Fibroblast of skin of right quadriceps (primary cell): Measurements from ENCODE around the gene TRRAP.
A peak's percentile ranks its signal among the peaks of the same experiment; 100 is the strongest.
"Not testable (repeated sequence)": the region's sequence is repeated elsewhere in the genome, so short reads cannot be mapped to it uniquely, and the experiment has no call there.

Experiments
- DNase-seq: peaks from one replicate; pipeline ENCODE4 v3.0.0-alpha.2; 2013

The TRRAP gene

DNA sequence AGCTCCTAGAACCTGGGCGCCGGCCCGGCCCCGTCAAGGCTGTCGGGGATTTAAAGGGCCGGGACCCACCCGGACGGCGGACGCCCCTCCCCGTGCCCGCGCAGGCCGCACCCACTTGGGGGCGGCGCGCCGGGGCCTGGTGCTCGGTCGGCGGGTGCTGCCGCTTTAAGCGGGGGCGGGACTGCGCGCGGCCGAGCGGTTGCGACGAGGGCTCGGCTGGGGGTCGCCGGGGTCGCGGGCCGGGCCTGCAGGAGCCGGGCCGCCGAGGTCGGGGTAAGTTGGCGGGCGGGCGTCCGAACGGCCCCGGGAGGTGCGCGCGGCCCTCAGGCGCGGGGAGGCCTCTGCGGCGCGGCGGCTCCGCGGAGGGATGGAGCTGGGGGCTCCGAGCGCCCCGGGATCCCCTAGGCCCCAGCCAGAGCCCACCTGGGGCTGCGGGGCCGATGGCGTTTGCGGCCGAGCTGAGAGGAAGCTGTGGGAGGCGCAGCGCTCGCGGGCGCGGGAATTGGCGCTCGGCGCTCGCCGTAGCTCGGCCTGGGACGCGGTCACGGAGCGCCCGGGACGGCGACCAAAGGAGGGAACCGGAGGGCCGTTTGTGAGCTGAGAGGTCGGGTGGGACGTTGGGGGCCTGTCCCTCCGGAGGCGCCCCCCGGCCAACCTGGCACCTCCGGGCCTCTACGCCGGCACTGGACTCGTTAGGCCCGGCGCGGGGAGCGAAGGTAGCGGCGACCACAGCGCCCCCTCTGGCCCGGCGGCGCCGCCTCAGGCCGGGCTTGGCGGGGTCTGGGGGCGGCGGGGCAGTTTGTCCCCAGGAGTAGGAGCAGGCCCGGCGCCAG is at the start of gene TRRAP:
TRRAP (plus strand) TSS at position 168 of the 833 bp plus-strand sequence. CDS start 2,619 bp downstream, outside the sequence.
- peak; percentile 72 for DNase-seq

DNA sequence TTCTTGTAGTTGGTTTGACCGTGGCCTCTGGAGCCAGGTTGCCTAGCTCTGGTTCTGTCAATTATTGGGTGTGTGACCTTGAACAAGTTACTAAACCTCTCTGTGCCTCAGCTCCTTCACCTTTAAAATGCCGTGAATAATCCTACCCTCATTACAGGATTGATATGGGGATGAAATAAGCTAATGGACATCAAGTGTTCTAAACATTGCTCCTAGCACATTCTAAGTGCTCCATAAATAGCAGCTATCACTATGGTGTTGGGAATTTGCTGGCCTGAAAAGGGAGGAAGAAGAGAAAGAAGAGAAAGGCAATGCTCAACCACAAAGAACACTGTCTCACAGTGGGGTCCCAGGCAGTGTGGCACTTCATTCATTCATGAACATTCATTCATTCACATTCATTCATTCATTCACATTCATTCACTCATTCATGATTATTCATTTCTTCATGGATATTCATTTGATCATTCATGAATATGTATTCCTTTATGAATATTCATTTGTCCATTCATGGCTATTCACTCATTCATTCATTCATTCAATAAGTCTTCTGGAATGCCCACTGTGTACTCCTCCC is 47.3 kb upstream of the TRRAP start:
- DNase-seq = no peak

DNA sequence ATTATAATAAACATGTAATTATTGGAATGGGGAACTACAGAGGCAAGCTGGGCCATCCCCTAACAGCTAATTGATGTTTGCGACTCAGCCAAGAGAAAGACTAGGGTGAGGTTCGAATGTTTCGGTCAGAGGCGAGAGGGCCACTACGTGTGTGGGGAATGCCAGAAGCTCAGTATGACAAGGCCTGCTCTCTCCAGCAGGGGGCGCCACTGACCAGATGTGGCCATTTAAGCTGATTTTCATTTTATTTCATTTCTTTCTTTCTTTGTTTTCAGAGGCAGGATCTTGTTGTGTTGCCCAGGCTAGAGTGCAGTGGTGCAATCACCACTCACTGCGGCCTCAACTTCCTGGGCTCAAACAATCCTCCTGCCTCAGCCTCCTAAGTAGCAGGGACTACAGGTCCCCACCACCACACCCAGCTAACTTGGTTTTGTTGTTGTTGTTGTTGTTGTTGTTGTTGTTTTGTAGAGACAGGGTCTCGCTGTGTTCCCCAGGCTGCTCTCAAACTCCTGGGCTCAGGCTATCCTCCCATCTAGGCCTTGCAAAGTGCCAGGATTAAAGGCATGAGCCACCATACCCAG is 46.6 kb upstream of the TRRAP start:
- no peak for DNase-seq

DNA sequence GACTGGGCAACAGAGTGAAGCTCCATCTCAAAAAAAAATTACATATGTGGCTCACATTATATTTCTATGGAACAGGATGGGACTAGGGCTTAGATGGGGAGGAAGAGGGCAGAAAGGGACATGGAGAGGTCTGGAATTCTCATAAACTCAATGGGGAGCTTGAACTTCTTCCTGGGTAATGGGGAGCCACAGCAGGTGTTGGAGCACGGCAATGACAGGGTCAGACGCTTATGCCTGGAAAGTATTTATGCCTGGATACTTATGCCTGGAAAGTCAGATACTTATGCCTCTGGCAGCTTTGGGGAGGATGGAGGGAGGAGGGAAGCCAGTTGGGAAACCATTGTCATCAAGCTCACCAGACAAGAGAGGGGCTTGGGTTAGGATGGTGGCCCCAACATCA is 45.3 kb upstream of the TRRAP start:
- DNase-seq = no peak

DNA sequence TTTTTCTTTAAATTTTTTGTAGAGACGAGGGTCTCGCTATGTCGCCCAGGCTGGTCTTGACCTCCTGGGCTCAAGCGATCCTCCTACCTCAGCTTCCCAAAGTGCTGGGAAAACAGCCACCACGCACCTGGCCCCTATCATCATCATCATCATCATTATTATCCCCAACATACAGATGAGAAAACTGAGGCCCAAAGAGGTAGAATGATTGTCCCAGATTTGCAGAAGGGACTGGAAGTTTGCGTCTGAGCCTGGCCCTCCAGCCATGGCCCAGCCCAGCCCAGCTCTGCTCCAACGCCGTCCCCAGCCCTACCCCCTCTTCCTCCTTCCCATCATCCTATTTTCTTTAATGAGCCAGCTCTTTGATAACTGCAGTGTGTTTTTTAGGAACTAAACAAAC is 43.4 kb upstream of the TRRAP start:
- DNase-seq = no peak

DNA sequence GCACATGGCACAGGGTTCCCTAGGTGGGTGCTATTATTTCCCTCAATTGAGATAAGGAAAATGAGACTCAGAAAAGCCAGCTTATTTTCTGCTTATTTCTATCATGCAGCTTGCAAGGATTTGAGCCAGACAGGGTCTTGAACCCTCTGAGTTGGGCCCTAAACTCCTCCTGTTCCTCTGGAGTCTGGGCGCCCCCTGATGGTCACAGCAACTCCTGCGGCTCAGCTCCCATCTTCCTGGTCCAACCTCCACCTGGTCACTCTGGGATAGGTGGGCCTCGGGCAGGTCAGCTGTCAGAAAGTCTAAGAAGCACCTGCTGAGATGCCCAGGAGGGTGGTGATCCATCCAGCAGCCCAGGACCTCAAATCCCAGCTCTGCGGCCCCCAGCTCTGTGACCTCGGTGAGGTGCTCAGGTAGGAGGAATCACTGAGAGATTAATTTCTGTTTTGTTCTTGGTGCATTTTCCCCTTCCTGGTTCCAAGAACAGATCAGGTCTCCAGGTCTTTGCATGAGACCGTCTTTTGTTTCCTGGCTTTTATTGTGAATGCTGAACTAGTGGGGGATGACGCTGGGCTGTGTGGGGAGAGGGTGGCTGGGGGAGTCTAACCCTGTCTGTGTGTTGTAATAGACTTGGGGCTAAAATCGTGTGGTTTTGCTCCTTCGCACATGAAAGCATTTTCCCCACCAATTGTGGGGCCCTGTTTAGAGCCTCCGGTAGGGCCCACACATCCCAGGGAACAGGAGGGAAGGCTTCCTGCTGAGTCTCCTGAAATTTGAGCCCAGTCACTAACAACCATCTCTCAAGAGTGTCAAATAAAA is 41.3 kb upstream of the TRRAP start:
- peak; percentile 56 for DNase-seq

DNA sequence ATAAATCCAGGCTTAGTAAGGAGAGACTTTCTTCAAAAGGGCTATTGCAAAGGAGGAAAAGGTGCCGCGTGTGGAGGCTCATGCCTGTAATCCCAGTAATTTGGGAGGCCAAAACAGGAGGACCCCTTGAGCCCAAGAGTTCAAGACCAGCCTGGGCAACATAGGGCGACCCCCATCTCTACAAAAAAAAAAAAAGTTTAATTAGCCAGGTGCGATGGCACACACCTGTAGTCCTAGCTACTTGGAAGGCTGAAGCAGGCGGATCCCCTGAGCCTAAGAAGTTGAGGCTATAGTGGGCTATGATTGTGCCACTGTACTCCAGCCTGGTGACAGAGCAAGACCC is 40.7 kb upstream of the TRRAP start:
- DNase-seq = no peak

DNA sequence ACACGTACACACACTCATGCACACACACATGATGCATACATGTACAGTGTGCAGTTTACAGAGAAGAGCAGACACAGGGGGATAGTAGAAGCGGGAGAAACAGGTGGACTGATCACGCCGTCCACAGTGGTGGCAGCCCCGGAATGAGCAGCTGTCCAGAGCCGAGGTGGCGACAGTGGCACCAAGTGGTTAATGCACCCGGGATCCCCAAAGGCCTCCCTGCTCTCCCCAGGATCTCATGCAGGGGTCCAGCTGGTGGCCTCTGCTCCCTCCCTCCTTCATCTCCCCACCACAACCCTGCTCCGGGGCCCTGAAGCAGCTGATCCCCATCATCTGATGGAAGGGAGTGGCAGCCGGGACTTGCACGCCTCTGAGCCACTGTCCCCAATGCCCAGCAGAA is 38.2 kb upstream of the TRRAP start:
- no peak for DNase-seq

DNA sequence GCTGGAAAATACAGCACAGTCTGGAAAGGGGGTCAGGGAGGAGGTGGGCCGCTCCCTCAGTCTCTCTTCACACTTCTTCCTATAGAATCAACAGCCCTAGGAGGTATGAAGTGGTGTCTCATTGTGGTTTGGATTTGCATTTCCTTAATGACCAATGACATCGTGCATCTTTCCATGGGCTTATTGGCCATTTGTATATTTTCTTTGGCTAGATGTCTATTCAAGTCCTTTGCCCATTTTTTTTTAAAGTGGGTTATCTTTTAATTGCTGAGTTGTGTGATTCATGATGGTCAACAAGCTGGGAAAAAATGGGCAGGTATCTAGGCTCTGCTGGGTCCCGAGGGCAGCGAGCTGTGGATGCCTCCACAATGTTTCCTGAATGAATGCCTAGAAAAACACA is 37.6 kb upstream of the TRRAP start:
- DNase-seq = peak; percentile 37

DNA sequence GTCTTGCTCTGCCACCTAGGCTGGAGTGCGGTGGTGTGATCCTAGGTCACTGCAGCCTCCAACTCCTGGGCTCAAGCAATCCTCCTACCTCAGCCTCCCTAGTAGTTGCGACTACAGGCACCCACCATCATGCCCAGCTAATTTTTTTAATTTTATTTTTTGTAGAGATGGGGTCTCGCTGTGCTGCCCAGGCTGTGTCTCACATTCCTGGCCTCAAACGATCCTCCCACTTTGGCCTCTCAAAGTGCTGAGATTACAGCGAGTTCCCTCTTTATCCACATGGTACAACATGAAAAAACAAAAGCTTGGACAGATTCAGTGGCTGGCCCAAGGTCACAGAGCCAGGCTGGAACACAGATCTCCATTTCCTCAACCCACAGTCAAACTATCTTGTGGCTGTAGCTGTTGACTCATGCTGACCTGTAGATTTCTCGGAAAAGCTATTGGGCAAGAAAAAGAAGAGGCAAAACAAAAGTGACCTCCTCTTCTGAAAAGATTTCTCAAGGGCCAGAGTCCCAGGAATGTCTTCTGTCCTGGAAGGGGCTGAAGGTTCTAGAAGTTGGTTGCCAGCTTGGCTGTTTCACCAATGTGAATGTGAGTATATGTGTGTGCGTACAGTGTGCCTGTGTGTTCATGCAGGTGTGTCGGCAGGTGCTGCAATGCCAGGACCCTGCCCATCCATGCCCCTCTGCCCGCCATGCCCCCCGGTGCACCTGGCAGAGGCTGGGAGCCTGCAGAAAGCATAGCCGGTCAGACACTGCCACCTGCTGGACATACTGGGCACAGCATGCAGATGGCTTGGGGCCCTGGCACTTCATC is 36.9 kb upstream of the TRRAP start:
- DNase-seq = peak; percentile 39

DNA sequence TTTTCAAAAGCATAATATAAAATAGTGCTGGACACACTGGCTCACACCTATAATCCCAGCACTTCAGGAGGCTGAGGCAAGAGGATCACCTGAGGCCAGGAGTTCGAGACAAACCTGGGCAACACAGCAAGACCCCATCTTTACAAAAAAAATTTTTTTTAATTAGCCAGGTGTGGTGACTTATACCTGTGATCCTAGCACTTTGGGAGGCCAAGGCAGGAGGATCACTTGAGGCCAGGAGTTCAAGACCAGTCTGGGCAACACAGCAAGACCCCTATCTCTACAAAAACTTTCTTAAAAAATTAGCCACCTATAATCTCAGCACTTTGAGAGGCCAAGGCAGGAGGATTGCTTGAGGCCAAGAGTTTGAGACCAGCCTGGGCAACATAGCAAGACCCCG is 35.8 kb upstream of the TRRAP start:
- not testable (repeated sequence) for DNase-seq

DNA sequence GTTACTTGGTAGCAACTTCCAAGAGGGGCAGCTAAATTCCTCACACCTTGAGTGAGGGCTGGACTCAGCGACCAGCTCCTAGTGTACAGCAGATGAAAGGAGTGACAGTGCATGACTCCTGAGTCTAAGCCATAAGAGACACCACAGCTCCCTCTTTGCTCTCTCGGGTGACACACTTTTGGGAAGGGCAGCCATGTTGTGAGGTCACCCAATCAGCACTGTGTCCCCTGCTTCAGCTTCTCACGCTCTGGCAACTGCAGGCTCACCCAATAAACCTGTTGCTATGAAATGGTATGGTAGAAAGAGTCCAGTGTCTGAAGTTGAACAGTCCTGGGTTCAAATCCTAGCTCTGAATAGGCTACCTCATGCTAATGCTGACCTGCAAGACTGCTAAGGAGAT is 29.4 kb upstream of the TRRAP start:
- no peak for DNase-seq

DNA sequence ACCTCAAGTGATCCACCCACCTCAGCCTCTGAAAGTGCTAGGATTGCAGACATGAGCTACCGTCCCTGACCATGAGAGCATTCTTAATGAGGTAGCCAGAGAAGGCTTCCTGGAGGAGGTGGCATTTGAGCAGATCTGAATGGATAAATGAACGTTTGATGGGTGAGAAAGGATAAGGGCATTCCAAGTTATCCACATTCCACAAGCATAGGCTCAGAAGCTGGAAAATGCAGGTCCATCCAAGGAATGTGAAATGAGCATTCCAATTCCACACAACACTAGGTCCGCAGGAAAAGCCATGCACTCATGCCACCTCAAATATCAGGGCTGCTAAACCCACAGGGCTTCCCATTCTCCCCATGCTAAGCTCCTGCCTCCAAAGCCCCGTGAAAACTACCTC is 25.5 kb upstream of the TRRAP start:
- DNase-seq = peak; percentile 75

DNA sequence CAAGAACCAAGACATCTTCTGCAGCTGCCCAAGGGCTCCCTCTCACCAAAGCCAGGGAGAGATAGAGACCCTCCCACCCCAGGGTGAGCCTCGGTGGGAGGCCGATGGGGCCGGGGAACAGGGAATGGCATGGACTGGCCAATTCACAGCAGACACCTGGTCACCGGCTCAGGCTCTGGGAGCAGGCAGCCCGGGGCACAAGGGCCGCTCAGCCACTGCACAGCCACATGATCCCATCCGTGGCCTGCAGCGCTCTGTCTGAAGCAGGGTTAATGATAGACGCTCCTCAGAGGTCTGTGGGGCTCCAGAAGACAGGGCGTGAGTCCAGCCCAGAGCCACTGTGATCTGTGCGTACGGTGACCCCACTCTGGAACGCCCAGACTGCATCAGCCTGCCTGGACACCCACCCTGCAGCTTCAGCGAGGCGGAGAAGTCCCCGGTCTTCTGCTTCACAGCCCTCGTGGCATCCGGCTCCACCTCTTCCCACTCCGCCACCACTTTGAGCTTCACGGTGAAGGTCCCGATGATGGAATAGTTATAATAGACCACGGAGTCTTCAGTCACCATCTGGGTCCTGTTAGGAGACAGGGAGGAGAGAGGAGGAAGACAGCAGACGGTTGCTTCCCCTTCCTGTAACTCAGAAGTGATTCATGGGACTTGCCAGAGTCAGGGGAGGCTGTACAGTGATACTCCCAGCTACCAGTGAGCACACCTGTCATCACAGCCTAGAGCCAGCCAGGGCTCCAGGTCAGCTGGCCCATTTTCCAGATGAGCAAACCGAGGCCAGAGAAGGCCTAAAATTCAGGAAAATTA is 22.5 kb upstream of the TRRAP start:
- DNase-seq = peak; percentile 71

DNA sequence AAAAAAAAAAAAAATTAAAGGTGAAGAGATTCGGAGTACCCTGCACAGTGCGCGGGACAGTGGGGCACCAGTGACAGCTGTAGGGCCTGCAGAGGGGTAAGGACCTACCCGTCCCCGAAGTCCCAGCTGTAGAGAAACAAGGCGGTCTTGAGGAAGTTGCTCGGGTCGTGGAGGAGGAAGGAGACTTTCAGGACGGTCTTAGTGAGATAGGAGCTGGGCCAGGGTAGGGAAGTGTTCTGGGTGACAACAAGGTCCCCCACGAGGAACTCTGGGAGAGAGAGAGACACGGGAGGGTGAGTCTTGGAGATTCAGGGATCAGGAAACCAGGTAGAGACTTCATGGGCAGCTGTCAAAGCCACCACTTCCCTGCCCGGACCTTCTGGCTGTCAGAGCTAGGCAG is 18.3 kb upstream of the TRRAP start:
- DNase-seq = no peak

DNA sequence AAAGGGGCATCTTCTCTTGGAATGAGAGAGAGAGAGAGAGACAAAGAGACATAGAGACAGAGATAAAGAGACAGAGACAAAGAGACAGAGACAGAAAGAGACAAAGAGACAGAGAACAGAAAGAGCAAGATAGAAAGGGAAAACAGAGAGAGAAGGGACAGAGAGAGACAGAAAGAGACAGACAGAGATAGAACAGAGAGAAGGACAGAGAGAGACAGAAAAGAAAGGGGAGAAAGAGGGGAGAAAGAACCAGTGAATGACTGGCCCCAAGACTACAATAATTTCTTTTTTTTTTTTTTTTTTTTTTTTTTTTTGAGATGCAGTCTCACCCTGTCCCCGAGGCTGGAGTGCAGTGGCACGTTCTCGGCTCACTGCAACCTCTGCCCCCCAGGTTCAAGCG is 16.1 kb upstream of the TRRAP start:
- DNase-seq = no peak

DNA sequence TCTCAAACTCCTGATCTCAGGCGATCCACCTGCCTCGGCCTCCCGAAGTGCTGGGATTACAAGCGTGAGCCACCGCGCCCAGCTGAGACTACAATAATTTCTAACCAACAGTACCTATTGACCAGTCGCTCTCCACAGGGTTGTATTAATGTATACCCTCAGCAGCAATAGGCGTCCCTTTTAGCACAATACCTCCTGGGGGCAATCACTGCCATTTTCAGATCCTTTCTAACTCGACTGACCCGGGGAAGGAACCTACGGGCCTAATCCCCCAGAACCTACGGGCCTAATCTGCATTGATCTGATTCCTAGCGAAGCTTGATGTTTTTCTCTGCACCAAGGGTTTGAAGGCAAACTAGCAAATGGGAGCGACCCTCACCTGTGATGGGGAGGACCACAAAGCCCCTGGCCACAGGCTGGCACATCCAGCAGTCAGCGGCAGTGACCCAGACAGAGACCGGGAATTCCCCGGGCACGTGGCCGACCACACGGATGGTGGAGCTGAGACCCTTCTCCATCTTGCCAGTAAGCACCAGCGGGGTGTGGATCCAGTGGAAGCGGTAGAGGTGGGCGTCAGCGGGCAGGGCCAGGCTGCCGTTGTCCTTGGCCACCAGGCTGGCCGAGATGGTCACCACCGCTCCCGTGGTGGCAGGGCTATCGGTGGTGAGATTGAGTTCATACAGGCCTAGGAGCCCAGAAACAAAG is 15.5 kb upstream of the TRRAP start:
- DNase-seq = no peak

DNA sequence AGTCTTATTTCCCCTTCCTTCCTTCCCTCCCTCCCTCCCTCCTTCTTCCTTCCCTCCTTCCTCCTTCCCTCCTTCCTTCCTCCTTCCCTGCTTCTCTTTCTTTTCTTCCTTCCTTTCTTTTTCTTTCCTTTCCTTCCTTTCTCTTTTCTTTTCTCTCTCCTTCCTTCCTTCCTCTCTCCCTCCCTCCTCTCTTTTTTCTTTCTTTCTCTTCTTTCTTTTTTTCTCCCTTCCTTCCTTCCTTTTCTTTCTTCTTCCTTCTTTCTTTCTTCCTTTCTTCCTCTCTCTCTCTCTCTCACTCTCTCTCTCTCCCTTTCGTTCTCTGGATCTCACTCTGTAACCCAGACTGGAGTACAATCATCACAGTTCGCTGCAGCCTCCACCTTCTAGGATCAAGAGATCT is 14.7 kb upstream of the TRRAP start:
- no peak for DNase-seq

DNA sequence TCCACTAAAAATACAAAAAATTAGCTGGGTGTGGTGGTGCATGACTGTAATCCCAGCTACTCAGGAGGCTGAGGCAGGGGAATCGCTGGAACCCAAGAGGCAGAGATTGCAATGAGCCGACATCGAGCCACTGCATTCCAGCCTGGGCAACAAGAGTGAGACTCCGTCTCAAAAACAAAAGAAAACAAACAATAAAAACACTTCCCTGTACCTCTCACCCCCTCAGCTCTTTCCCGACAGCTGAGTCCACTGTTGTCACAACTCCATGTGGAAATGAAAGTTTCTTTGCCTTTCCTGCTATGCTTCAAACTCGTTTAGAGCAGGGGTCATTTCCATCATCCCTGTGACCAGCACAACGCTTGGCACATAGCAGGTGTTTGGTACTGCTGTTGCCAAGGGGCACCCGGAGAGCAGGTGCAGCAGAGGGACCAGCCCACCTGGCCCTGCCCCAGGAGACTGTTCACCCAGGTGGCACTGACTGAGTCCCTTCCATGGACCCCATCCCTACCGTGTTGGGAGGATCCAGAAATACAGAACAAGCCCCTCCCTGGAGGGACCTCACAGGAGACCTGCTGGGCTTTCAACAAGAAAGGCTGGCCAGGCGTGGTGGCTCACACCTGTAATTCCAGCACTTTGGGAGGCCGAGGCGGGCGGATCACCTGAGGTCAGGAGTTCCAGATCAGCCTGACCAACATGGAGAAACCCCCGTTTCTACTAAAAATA is 13.4 kb upstream of the TRRAP start:
- no peak for DNase-seq

DNA sequence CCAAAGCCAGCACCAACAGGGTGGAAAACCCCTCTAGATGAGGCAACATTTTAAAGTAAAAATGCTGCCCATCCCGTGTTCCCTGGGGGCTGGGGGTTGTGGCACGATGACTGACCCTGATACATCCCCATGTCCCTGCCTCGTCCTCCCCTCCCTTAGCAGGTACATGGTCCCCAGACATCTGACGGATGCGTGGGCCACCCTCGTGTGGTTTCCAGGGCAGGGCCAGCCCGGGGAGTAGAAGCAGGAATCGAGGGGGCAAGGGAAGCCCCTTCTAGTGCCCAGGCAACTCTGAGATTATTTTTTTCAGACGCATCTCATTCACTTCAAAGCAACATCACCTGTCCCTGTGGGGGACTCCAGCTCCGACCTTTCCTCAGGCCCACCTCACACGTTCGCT is 12.0 kb upstream of the TRRAP start:
- no peak for DNase-seq
